Mesodermal cell (in vitro differentiated cells): ENCODE data around the gene ARPP21.
"Not testable (repeated sequence)": the region's sequence is repeated elsewhere in the genome, so short reads cannot be mapped to it uniquely, and the experiment has no call there.

Source experiments
- H3K27ac ChIP-seq: 2 replicates; pipeline ENCODE4 v1.7.0; 2013; ENCODE audit warnings: mild to moderate bottlenecking, low read depth, low read length, moderate library complexity; ENCODE audit not compliant: severe bottlenecking
- H3K36me3 ChIP-seq: 2 replicates; pipeline ENCODE4 v1.7.1; 2013; ENCODE audit warnings: mild to moderate bottlenecking, low read length, moderate library complexity; ENCODE audit not compliant: control insufficient read depth, insufficient read depth
- H3K4me1 ChIP-seq: one replicate; pipeline ENCODE4 v1.7.1; 2013; ENCODE audit warnings: mild to moderate bottlenecking, low read length; ENCODE audit not compliant: insufficient read depth, control insufficient read depth, poor library complexity, severe bottlenecking
- H3K4me3 ChIP-seq: 2 replicates; pipeline ENCODE4 v1.7.0; 2013; ENCODE audit warnings: low read length, control low read depth, mild to moderate bottlenecking; ENCODE audit not compliant: insufficient read depth, poor library complexity, severe bottlenecking; ENCODE audit errors: extremely low read depth
- H3K9me3 ChIP-seq: 2 replicates; pipeline ENCODE4 v1.7.1; 2013; ENCODE audit warnings: mild to moderate bottlenecking, low read length, moderate library complexity; ENCODE audit not compliant: control insufficient read depth
- WGBS, 2 experiments: methylation state at CpG; one replicate each; pipeline ENCODE4 v1.1.5; 2013; ENCODE audit warnings: missing lambda C conversion rate in 2 of 2; ENCODE audit not compliant: insufficient coverage in 2 of 2; 5-methylcytosine and 5-hydroxymethylcytosine counted together

Gene ARPP21

DNA sequence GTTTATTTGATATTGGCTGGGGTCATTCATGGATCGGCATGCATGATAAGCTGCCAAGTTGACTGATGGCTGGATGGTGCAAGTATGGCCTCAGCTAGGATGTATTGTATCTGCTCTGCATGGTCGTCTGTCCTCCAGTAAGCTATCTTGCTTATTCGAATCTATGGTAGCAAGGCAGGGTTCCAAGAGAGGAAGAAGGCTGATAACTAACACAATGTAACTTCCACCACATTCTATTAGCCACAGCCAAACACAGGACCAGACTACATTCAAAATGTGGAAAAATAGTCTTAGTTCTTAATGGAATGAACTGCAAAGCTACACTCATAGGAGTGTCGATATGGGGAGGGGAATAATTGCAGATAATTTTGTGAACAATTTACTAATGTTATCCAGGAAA lies 175.2 kb downstream of the ARPP21 start:
- Histone ChIP-seq H3K36me3 (no peaks in the 10 kb centered on the region), H3K4me3 (no peak overlapping the region), H3K9me3 (no peaks in the 10 kb centered on the region), H3K27ac (no peak overlapping the region), H3K4me1 (no peaks in the 10 kb centered on the region)
- WGBS, 2 experiments = 83 to 100% methylated on average over 1 of the region's 4 CpGs

DNA sequence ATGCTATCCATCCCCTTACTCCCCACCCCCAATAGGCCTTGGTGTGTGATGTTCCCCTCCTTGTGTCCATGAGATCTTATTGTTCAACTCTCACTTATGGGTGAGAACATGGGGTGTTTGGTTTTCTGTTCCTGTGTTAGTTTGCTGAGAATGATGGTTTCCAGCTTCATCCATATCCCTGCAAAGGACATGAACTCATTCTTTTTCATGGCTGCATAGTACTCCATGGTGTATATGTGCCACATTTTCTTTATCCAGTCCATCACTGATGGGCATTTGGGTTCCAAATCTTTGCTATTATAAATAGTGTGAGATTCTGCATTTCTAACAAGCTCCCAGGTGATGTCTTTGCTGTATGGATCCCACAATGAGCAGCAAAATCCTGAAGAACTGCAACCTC lies 176.5 kb downstream of the ARPP21 start:
- not testable (repeated sequence) for H3K4me1 ChIP-seq, H3K27ac ChIP-seq, H3K9me3 ChIP-seq, H3K36me3 ChIP-seq, H3K4me3 ChIP-seq

DNA sequence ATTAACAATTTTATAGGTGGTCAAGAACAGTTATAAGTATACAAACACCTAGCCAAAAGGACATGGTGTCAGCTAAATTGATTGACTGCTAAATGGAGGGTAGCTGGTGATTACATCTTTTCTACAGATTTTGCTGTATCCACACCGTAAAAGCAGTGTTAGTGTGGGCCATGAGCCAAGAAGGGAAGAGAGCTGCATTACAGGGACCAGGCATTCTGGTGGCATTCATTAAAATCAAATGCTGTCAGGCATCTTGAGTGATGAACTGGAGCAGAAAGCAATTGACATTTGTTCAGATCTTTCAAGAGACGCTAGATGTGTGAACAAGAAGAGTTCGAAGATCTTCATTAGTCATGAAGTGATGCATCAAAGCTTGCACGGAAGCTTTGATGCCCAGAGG lies 177.9 kb downstream of the ARPP21 start:
- Histone ChIP-seq H3K4me3 (no peak overlapping the region), H3K9me3 (no peaks in the 10 kb centered on the region), H3K4me1 (no peaks in the 10 kb centered on the region), H3K36me3 (no peaks in the 10 kb centered on the region), H3K27ac (no peak overlapping the region)
- 88 to 89% methylated on average over 4 of the region's 4 CpGs for WGBS, 2 experiments

DNA sequence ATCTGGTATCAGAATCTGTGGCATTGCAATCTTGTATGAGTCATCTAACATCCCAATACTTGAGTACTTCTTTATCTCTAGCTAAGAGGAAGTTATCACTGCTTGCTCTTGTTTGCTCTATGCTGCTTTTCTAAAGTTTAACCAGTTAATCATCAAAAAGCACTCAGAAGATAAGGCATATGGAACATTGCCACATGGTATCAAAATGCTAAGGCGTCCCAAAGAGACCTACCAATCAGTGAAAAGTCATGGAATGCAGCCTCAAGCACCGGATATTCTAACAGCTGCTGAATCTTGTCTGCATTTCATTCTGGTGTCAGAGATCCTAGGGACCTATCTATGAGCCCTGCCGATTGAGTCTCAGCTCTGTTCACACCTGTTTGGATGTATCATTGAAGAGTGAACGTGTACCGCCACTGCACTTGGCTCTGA lies 192.8 kb downstream of the ARPP21 start:
- H3K36me3 ChIP-seq = no peaks in the 10 kb centered on the region
- WGBS, 2 experiments = 90 to 94% methylated on average over 5 of the region's 5 CpGs
- no peaks in the 10 kb centered on the region for H3K9me3 ChIP-seq
- H3K4me3 ChIP-seq = no peak overlapping the region
- H3K4me1 ChIP-seq = no peaks in the 10 kb centered on the region
- no peak overlapping the region for H3K27ac ChIP-seq
